Erythroblast (primary cell): ENCODE measurements around the gene TRAPPC12.

Experiments
- DNase-seq, 2 experiments: peaks; one replicate each; lab custom pipeline; 2025; lab: John Stamatoyannopoulos, UW
- GATA1 ChIP-seq: IDR thresholded peaks from 2 replicates; pipeline ENCODE4 v1.6.1; 2011; ENCODE audit warnings: low read depth, mild to moderate bottlenecking, control low read depth, low read length, moderate library complexity
- POLR2A ChIP-seq: IDR thresholded peaks from 2 replicates; pipeline ENCODE4 v1.6.1; 2011; ENCODE audit warnings: mild to moderate bottlenecking, low read length

TRAPPC12 gene

GRCh38 chr2:3379647-3380534 lies at the start of gene TRAPPC12:
Gene TRAPPC12, plus strand, starts transcription at chr2:3379694. Its CDS starts 7,930 bp downstream, at chr2:3387624.
- peak; percentile 92 to 93 for DNase-seq

GRCh38 chr2:3332133-3332532 lies 47.4 kb upstream of the TRAPPC12 start:
- no peak for TF ChIP-seq GATA1
- no peak for TF ChIP-seq POLR2A
- DNase-seq: no peak

More at GRCh38 chr2:3379647-3380534, at the start of gene TRAPPC12:
- TF ChIP-seq GATA1: no peak
- peak; percentile 93 for TF ChIP-seq POLR2A

GRCh38 chr2:3334392-3335345 lies 44.8 kb upstream of the TRAPPC12 start:
- no peak for TF ChIP-seq GATA1
- no peak for TF ChIP-seq POLR2A
- no peak for DNase-seq

GRCh38 chr2:3336844-3337243 lies 42.6 kb upstream of the TRAPPC12 start:
- DNase-seq: no peak
- no peak for TF ChIP-seq GATA1
- no peak for TF ChIP-seq POLR2A

GRCh38 chr2:3338340-3338739 lies 41.2 kb upstream of the TRAPPC12 start:
- no peak for DNase-seq
- TF ChIP-seq GATA1 (no peak), POLR2A (no peak)

GRCh38 chr2:3340144-3340543 lies 39.4 kb upstream of the TRAPPC12 start:
- DNase-seq: no peak
- TF ChIP-seq POLR2A: no peak
- no peak for TF ChIP-seq GATA1

GRCh38 chr2:3341336-3341735 lies 38.2 kb upstream of the TRAPPC12 start:
- DNase-seq: no peak
- TF ChIP-seq GATA1 (no peak), POLR2A (no peak)

GRCh38 chr2:3342324-3342723 lies 37.2 kb upstream of the TRAPPC12 start:
- no peak for DNase-seq
- no peak for TF ChIP-seq GATA1
- TF ChIP-seq POLR2A: no peak

- TF ChIP-seq POLR2A (no peak), GATA1 (no peak)
Measured at GRCh38 chr2:3343012-3343411, 36.5 kb upstream of the TRAPPC12 start.

GRCh38 chr2:3344897-3345296 lies 34.6 kb upstream of the TRAPPC12 start:
- no peak for DNase-seq
- TF ChIP-seq GATA1: no peak
- no peak for TF ChIP-seq POLR2A

More at GRCh38 chr2:3343012-3343411, 36.5 kb upstream of the TRAPPC12 start:
- no peak for DNase-seq

GRCh38 chr2:3345621-3346020 lies 33.9 kb upstream of the TRAPPC12 start:
- no peak for DNase-seq
- TF ChIP-seq GATA1: no peak
- TF ChIP-seq POLR2A: no peak

GRCh38 chr2:3348767-3349166 lies 30.7 kb upstream of the TRAPPC12 start:
- TF ChIP-seq POLR2A (no peak), GATA1 (no peak)
- no peak for DNase-seq

- TF ChIP-seq GATA1: no peak
- TF ChIP-seq POLR2A: no peak
- no peak for DNase-seq
Measured at GRCh38 chr2:3349211-3349693, 30.2 kb upstream of the TRAPPC12 start.

- DNase-seq: no peak
- TF ChIP-seq POLR2A (no peak), GATA1 (no peak)
Measured at GRCh38 chr2:3354986-3355385, 24.5 kb upstream of the TRAPPC12 start.
